ENCODE data around the gene OR6F1. TPM values are rescaled to one million over a fixed set of nuclear protein-coding genes. Genes with fewer than 3 reads are reported as not detected.
"Not testable (repeated sequence)": the region's sequence is repeated elsewhere in the genome, so short reads cannot be mapped to it uniquely, and the experiment has no call there.

OR6F1 gene
- total and polyA plus RNA-seq, 2 experiments from 2014 or later = not detected

GRCh38 chr1:247746391-247746935 is 30.0 kb upstream of the OR6F1 start:
- no peak overlapping the region for H3K27ac ChIP-seq
- H3K9me3 ChIP-seq (ENCODE audit: low read depth) = no peaks in the 10 kb centered on the region
- TF ChIP-seq CTCF (IDR thresholded peaks at IDR 0.05; ENCODE audit: low read depth, low read length) = no peak
- no peaks in the 10 kb centered on the region for H3K27me3 ChIP-seq
- no peaks in the 10 kb centered on the region for H3K36me3 ChIP-seq
- no peaks in the 10 kb centered on the region for H3K4me1 ChIP-seq (ENCODE audit: low read depth)
- H3K4me3 ChIP-seq = no peak overlapping the region
- DNase-seq (ENCODE audit: low read depth in 1 of 2, low spot score in 1 of 2) = no peak

GRCh38 chr1:247742215-247742760 is 25.8 kb upstream of the OR6F1 start:
- DNase-seq (ENCODE audit: low read depth in 1 of 2, low spot score in 1 of 2) = peak in 1 of 2 donors; percentile 13
- not testable (repeated sequence) for H3K27ac ChIP-seq; H3K27me3 ChIP-seq; H3K4me3 ChIP-seq; H3K9me3 ChIP-seq (ENCODE audit: low read depth); H3K4me1 ChIP-seq (ENCODE audit: low read depth); H3K36me3 ChIP-seq

- Histone ChIP-seq H3K36me3 (no peaks in the 10 kb centered on the region), H3K4me3 (no peak overlapping the region), H3K27ac (no peak overlapping the region), H3K27me3 (no peaks in the 10 kb centered on the region), H3K9me3 (ENCODE audit: low read depth) (no peaks in the 10 kb centered on the region), H3K4me1 (ENCODE audit: low read depth) (no peaks in the 10 kb centered on the region)
- no peak for DNase-seq (ENCODE audit: low read depth in 1 of 2, low spot score in 1 of 2)
- no peak for TF ChIP-seq CTCF (IDR thresholded peaks at IDR 0.05; ENCODE audit: low read depth, low read length)
Measured at GRCh38 chr1:247741756-247742155, 25.3 kb upstream of the OR6F1 start.

- no peak for TF ChIP-seq CTCF (IDR thresholded peaks at IDR 0.05; ENCODE audit: low read depth, low read length)
- no peaks in the 10 kb centered on the region for H3K36me3 ChIP-seq
- no peak overlapping the region for H3K27ac ChIP-seq
- H3K9me3 ChIP-seq (ENCODE audit: low read depth) = no peaks in the 10 kb centered on the region
- H3K4me3 ChIP-seq = no peak overlapping the region
- H3K4me1 ChIP-seq (ENCODE audit: low read depth) = no peaks in the 10 kb centered on the region
- no peak for DNase-seq (ENCODE audit: low read depth in 1 of 2, low spot score in 1 of 2)
- H3K27me3 ChIP-seq = no peaks in the 10 kb centered on the region
Measured at GRCh38 chr1:247740721-247741120, 24.3 kb upstream of the OR6F1 start.

- no peaks in the 10 kb centered on the region for H3K27me3 ChIP-seq
- no peak within 1 kb of the TSS for H3K27ac ChIP-seq
- DNase-seq (ENCODE audit: low read depth in 1 of 2, low spot score in 1 of 2) = no peak
- no peak within 1 kb of the TSS for H3K4me3 ChIP-seq
- TF ChIP-seq CTCF (IDR thresholded peaks at IDR 0.05; ENCODE audit: low read depth, low read length) = no peak
- H3K4me1 ChIP-seq (ENCODE audit: low read depth) = no peaks in the 10 kb centered on the region
- H3K9me3 ChIP-seq (ENCODE audit: low read depth) = no peaks in the 10 kb centered on the region
- no peaks in the 10 kb centered on the region for H3K36me3 ChIP-seq
Measured at GRCh38 chr1:247738315-247738714, 21.9 kb upstream of the OR6F1 start, which contains the start of gene OR14K1. TSS of gene OR14K1 (plus strand) at chr1:247738615. CDS start at chr1:247738615, 0 bp downstream.

- no peaks in the 10 kb centered on the region for H3K4me1 ChIP-seq (ENCODE audit: low read depth)
- no peak for TF ChIP-seq CTCF (IDR thresholded peaks at IDR 0.05; ENCODE audit: low read depth, low read length)
- no peaks in the 10 kb centered on the region for H3K36me3 ChIP-seq
- no peaks in the 10 kb centered on the region for H3K27me3 ChIP-seq
- no peak overlapping the region for H3K27ac ChIP-seq
- no peak overlapping the region for H3K4me3 ChIP-seq
- no peak for DNase-seq (ENCODE audit: low read depth in 1 of 2, low spot score in 1 of 2)
- H3K9me3 ChIP-seq (ENCODE audit: low read depth) = no peaks in the 10 kb centered on the region
Measured at GRCh38 chr1:247721222-247721621, 4.8 kb upstream of the OR6F1 start.

Data from cardiac muscle cell (in vitro differentiated cells and primary cell).